Measurements from ENCODE around the gene TREML4. TPM values are rescaled to one million over a fixed set of nuclear protein-coding genes. Genes with fewer than 3 reads are reported as not detected.
A peak's percentile ranks its signal among the peaks of the same experiment; 100 is the strongest.
"Not testable (repeated sequence)": the region's sequence is repeated elsewhere in the genome, so short reads cannot be mapped to it uniquely, and the experiment has no call there.

Gene TREML4
- total and polyA plus RNA-seq, 5 experiments from 2014 or later: not detected

DNA sequence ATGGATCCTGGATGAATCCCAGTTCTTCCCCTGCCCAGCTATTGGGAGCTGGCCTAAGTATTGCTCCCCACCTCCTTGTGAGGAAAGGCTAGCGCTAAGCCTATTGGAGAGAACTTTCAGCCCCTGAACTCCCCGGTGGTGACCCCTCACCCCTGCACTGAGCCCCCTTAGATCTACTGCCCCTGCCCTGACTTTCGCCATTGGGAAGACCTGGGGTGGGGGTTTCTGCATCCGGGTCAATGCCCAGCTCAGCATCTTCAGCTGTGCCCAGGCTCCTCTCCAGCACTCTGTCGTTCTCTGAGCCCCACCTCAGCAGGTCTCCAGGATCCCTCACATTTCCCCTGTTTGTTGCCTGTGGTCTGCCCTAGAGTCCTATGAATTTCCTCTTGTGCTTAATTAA is 9.0 kb downstream of the TREML4 start:
- H3K27ac Mint-ChIP-seq: no peak overlapping the region
- no peak for DNase-seq
- peaks cover 11 to 30% (median 22%) of the 10 kb centered on the region in 5 donors for H3K27me3 Mint-ChIP-seq
- no peaks in the 10 kb centered on the region for H3K9me3 Mint-ChIP-seq
- POLR2A ChIA-PET: no interaction called here
- no peak overlapping the region for H3K4me3 Mint-ChIP-seq
- ATAC-seq: no peak
- H3K4me1 Mint-ChIP-seq: peaks cover 0 to 6% (median 4%) of the 10 kb centered on the region in 4 donors
- H3K36me3 Mint-ChIP-seq: no peaks in the 10 kb centered on the region

DNA sequence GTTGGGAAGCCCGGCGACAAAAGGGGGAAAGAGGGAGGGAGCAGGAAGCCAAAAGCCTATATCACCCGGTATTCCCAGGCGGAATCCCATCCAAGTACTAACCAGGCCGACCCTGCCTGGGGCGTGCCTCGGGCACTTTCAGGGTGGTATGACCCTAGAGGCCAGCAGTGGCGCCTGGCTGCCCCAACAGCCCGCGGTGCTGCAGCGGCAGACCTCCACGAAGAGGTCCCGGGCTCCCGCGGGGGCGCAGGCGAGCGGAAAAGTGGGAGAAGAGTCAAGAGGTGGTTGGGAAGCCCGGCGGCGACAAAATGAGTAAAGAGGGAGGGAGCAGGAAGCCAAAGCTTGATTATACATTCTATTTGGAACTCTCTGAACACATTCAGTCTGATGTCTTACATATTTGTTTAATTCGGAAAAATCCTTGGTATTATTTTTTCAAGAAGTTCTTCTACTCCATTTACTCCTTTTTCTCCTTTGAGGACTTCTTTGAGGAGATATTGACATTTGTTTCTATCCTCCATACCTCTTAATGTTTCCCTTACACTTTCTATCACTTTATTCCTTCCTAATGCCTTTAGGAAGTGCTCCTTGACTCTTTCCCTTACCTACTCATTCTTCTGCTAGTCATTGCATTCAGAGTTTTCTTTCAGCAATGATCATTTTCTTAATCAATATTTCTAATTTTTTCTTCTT is 11.5 kb downstream of the TREML4 start:
- Mint-ChIP-seq H3K27me3 (peaks cover 11 to 30% (median 22%) of the 10 kb centered on the region in 5 donors), H3K4me1 (peaks cover 4 to 8% (median 7%) of the 10 kb centered on the region in 4 donors), H3K36me3 (no peaks in the 10 kb centered on the region), H3K9me3 (no peaks in the 10 kb centered on the region), H3K27ac (no peak overlapping the region), H3K4me3 (no peak overlapping the region)
- POLR2A ChIA-PET: no interaction called here
- ATAC-seq (no peak), DNase-seq (no peak)

- H3K36me3 Mint-ChIP-seq, DNase-seq, H3K9me3 Mint-ChIP-seq, ATAC-seq, H3K27ac Mint-ChIP-seq, POLR2A ChIA-PET, H3K27me3 Mint-ChIP-seq: not testable (repeated sequence)
- Mint-ChIP-seq H3K4me3 (peak overlapping the region in 1 of 10 donors; percentile 30), H3K4me1 (peaks cover 14 to 36% (median 26%) of the 10 kb centered on the region in 4 donors)
Observed at GRCh38 chr6:41246529-41246928, 18.4 kb downstream of the TREML4 start.

- Mint-ChIP-seq H3K27ac (peak overlapping the region in 7 of 10 donors; percentile 11 to 87 (median 58)), H3K4me3 (peak overlapping the region in 6 of 10 donors; percentile 20 to 49 (median 31)), H3K9me3 (peaks cover 0 to 4% (median 0%) of the 10 kb centered on the region in 9 donors), H3K36me3 (no peaks in the 10 kb centered on the region), H3K27me3 (peaks cover 0 to 3% (median 0%) of the 10 kb centered on the region in 5 donors), H3K4me1 (peaks cover 14 to 36% (median 26%) of the 10 kb centered on the region in 4 donors)
- DNase-seq (peak in 1 of 10 donors; percentile 0), ATAC-seq (peak in 1 of 2 donors; percentile 46)
- POLR2A ChIA-PET: no interaction called here
Observed at GRCh38 chr6:41247288-41247865, 19.2 kb downstream of the TREML4 start.

DNA sequence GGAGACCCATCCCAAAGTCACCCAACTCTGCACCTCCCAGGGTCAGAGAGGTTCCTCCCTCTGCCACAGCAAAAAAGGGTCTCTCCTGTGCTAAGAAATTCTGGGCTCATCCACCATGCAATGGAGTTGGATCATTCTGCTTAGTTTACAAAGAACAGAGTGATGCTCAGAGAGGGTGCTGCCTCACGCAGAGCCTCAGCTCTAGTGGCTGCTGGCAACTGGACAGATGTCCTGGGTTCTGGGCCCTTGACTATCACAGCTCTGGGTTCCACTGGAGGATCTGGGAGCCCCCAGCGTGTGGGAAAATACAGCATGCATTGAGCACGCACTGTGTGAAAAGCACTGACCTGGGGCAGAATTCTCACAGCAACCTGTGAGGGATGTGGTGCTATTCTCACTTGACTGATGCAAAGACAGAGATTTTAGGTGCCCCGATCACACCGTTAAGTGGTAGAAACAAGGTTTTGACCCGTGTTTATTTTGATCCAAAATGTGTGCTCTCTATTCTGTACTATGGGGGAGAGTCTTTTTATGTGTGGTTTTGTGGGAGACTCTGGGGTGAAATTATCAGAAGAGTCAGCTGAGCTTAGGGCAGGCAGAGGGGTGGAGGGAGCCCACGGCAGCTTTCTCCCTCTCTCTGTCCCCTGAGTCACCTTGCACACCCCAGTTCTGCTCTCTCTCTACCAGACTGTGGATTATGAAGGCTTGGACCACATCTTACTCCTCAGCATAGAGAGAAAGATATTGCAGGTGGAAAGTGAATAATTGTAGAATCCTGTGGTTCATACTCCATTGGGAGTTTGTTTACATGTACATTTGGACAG is 19.9 kb downstream of the TREML4 start:
- Mint-ChIP-seq H3K36me3 (no peaks in the 10 kb centered on the region), H3K4me1 (peaks cover 14 to 30% (median 23%) of the 10 kb centered on the region in 4 donors), H3K27ac (peak overlapping the region in 7 of 10 donors; percentile 11 to 87 (median 58)), H3K27me3 (peaks cover 0 to 3% (median 0%) of the 10 kb centered on the region in 5 donors), H3K9me3 (peaks cover 0 to 4% (median 0%) of the 10 kb centered on the region in 9 donors), H3K4me3 (peak overlapping the region in 6 of 10 donors; percentile 20 to 49 (median 31))
- DNase-seq (no peak), ATAC-seq (peak in 1 of 2 donors; percentile 36)
- POLR2A ChIA-PET: no interaction called here

GRCh38 chr6:41252401-41253169 is 24.4 kb downstream of the TREML4 start:
- peaks cover 0 to 2% (median 0%) of the 10 kb centered on the region in 9 donors for H3K9me3 Mint-ChIP-seq
- POLR2A ChIA-PET: no interaction called here
- no peak overlapping the region for H3K4me3 Mint-ChIP-seq
- ATAC-seq: no peak
- H3K36me3 Mint-ChIP-seq: peaks cover 0 to under 1% (median 0%) of the 10 kb centered on the region in 3 donors
- H3K4me1 Mint-ChIP-seq: peaks cover 15 to 29% (median 18%) of the 10 kb centered on the region in 4 donors
- DNase-seq: no peak
- peaks cover 0 to 3% (median 0%) of the 10 kb centered on the region in 5 donors for H3K27me3 Mint-ChIP-seq
- H3K27ac Mint-ChIP-seq: peak overlapping the region in 1 of 10 donors; percentile 0

GRCh38 chr6:41255110-41255509 is 27.0 kb downstream of the TREML4 start:
- ATAC-seq (no peak), DNase-seq (no peak)
- Mint-ChIP-seq H3K27ac (no peak overlapping the region), H3K4me1 (peaks cover 0 to 11% (median 7%) of the 10 kb centered on the region in 4 donors), H3K36me3 (peaks cover 0 to 12% (median 8%) of the 10 kb centered on the region in 3 donors), H3K4me3 (no peak overlapping the region), H3K27me3 (peaks cover 0 to 3% (median 0%) of the 10 kb centered on the region in 5 donors), H3K9me3 (peaks cover 0 to 16% (median 10%) of the 10 kb centered on the region in 9 donors)
- POLR2A ChIA-PET: no interaction called here

DNA sequence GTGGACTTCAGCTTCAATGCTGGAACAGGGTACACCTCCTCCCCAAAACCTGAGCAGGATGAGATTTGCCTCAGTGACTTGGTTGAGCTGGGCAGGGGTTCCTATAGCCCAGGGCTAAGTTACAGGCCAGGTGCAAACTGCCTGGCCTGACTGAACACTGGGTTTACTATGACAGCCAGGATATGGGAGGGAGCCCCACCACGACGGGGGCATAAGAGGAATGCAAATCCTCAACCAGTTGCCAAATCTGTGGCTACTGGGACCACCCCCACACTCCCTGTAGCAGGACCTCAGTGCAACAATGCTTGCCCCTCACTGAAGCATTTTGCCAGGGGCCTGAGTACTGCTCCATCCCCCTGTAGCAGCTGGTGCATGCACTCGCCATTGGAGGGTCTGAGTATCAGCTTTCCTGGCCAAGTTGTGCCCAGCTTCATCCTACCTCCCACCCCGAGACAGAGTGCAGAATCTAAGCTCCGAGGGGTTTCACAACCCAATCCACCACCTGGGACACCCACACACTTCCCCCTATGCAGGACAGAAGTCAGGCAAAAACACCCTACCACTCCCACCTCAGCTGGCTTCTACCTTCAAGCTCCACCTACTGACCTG is 27.6 kb downstream of the TREML4 start:
- DNase-seq (no peak), ATAC-seq (no peak)
- Mint-ChIP-seq H3K36me3 (peaks cover 0 to 18% (median 10%) of the 10 kb centered on the region in 3 donors), H3K4me1 (peaks cover 0 to 11% (median 7%) of the 10 kb centered on the region in 4 donors), H3K27me3 (peaks cover 0 to 3% (median 0%) of the 10 kb centered on the region in 5 donors), H3K27ac (peak overlapping the region in 2 of 10 donors; percentile 11 to 28), H3K4me3 (no peak overlapping the region), H3K9me3 (peaks cover 0 to 21% (median 13%) of the 10 kb centered on the region in 9 donors)
- POLR2A ChIA-PET: no interaction called here

DNA sequence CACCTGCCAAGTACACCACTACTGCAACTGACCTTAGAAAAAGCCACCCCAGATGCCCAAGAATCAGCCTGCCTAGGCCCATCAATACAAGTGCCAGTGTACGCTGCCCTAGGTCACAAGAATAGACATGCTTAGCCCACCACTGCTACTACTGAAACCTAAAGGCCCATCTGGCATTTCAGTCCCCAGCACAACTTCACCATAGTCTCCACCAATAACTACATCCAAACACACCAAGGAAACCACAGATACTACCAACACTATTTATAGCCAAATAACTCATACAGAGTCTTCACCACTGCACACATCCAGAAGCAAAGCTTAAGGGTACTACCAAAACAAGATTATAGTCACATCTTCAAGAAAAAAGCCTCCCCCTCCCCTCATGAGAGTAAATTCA is 28.2 kb downstream of the TREML4 start:
- POLR2A ChIA-PET: no interaction called here
- Mint-ChIP-seq H3K27ac (peak overlapping the region in 1 of 10 donors; percentile 28), H3K9me3 (peaks cover 0 to 27% (median 18%) of the 10 kb centered on the region in 9 donors), H3K4me3 (no peak overlapping the region), H3K36me3 (peaks cover 0 to 25% (median 10%) of the 10 kb centered on the region in 3 donors), H3K27me3 (peaks cover 0 to 3% (median 0%) of the 10 kb centered on the region in 5 donors), H3K4me1 (peaks cover 0 to 11% (median 7%) of the 10 kb centered on the region in 4 donors)
- DNase-seq (no peak), ATAC-seq (no peak)

GRCh38 chr6:41257369-41258195 is 29.4 kb downstream of the TREML4 start:
- H3K27ac Mint-ChIP-seq: no peak overlapping the region
- peaks cover 0 to 2% (median 0%) of the 10 kb centered on the region in 5 donors for H3K27me3 Mint-ChIP-seq
- no peak for ATAC-seq
- no peak overlapping the region for H3K4me3 Mint-ChIP-seq
- H3K4me1 Mint-ChIP-seq: peaks cover 0 to 11% (median 7%) of the 10 kb centered on the region in 4 donors
- peaks cover 0 to 38% (median 29%) of the 10 kb centered on the region in 9 donors for H3K9me3 Mint-ChIP-seq
- POLR2A ChIA-PET: no interaction called here
- H3K36me3 Mint-ChIP-seq: peaks cover 0 to 36% (median 16%) of the 10 kb centered on the region in 3 donors
- DNase-seq: no peak

- H3K9me3 Mint-ChIP-seq: peaks cover 0 to 43% (median 33%) of the 10 kb centered on the region in 9 donors
- H3K4me1 Mint-ChIP-seq: peaks cover 0 to 11% (median 7%) of the 10 kb centered on the region in 4 donors
- DNase-seq (no peak), ATAC-seq (no peak)
- POLR2A ChIA-PET: no interaction called here
- no peaks in the 10 kb centered on the region for H3K27me3 Mint-ChIP-seq
- no peak overlapping the region for H3K4me3 Mint-ChIP-seq
- no peak overlapping the region for H3K27ac Mint-ChIP-seq
- H3K36me3 Mint-ChIP-seq: peaks cover 0 to 37% (median 17%) of the 10 kb centered on the region in 3 donors
Observed at GRCh38 chr6:41258196-41258493, 30.0 kb downstream of the TREML4 start.

All from naive thymus-derived CD8-positive, alpha-beta T cell (primary cell).